AG09309 (cell line): Measurements from ENCODE around the gene ENTPD2.
"Not testable (repeated sequence)": the region's sequence is repeated elsewhere in the genome, so short reads cannot be mapped to it uniquely, and the experiment has no call there.

Experiments
- DNase-seq: peaks from one replicate; pipeline ENCODE4 v3.0.0-alpha.2; 2010; ENCODE audit warnings: low read depth
- H3K4me3 ChIP-seq: 2 replicates; pipeline ENCODE4 v1.5.1; 2011; ENCODE audit warnings: mild to moderate bottlenecking, low read depth, low read length, moderate library complexity; ENCODE audit not compliant: control insufficient read depth
- CTCF ChIP-seq: IDR thresholded peaks from 2 replicates; pipeline ENCODE4 v1.5.1; 2011; ENCODE audit warnings: mild to moderate bottlenecking, low read depth, low read length, inconsistent platforms; ENCODE audit not compliant: insufficient read depth, control insufficient read depth; ENCODE audit errors: missing control alignments

ENTPD2 gene

GRCh38 chr9:137008312-137008711 lies 45.5 kb downstream of the ENTPD2 start:
- no peak for TF ChIP-seq CTCF
- H3K4me3 ChIP-seq = no peak overlapping the region
- DNase-seq = no peak

- no peak for TF ChIP-seq CTCF
- H3K4me3 ChIP-seq = no peak overlapping the region
- DNase-seq = no peak
Observed at GRCh38 chr9:137007816-137008270, 46.0 kb downstream of the ENTPD2 start.

GRCh38 chr9:137007108-137007815 lies 46.6 kb downstream of the ENTPD2 start:
- TF ChIP-seq CTCF = no peak
- DNase-seq = no peak
- no peak overlapping the region for H3K4me3 ChIP-seq

- H3K4me3 ChIP-seq = no peak overlapping the region
- DNase-seq = no peak
- TF ChIP-seq CTCF = no peak
Observed at GRCh38 chr9:137006116-137007003, 47.5 kb downstream of the ENTPD2 start.

GRCh38 chr9:137004285-137004684 lies 49.6 kb downstream of the ENTPD2 start:
- TF ChIP-seq CTCF = peak; percentile 47
- not testable (repeated sequence) for H3K4me3 ChIP-seq, DNase-seq

- H3K4me3 ChIP-seq = no peak overlapping the region
- no peak for DNase-seq
- TF ChIP-seq CTCF = no peak
Observed at GRCh38 chr9:137002646-137003041, 51.2 kb downstream of the ENTPD2 start.
